HCEC 1CT (cell line): Measurements from ENCODE around the gene TFDP2.
A peak's percentile ranks its signal among the peaks of the same experiment; 100 is the strongest.
"Not testable (repeated sequence)": the region's sequence is repeated elsewhere in the genome, so short reads cannot be mapped to it uniquely, and the experiment has no call there.

Experiments used
- DNase-seq: peaks from one replicate; pipeline ENCODE4 v3.0.0-alpha.2; 2017

The TFDP2 gene

GRCh38 chr3:141915016-141915415, 234.3 kb downstream of the TFDP2 start:
- DNase-seq = no peak

- DNase-seq = no peak
Measured at GRCh38 chr3:141914311-141914710, 235.0 kb downstream of the TFDP2 start.

- peak; percentile 48 for DNase-seq
Measured at GRCh38 chr3:141913150-141913811, 236.1 kb downstream of the TFDP2 start.

- DNase-seq = not testable (repeated sequence)
Measured at GRCh38 chr3:141909986-141910385, 239.4 kb downstream of the TFDP2 start.

GRCh38 chr3:141909408-141909807, 239.9 kb downstream of the TFDP2 start:
- no peak for DNase-seq

GRCh38 chr3:141905129-141905528, 244.2 kb downstream of the TFDP2 start:
- DNase-seq = no peak

- DNase-seq = no peak
Measured at GRCh38 chr3:141904203-141904602, 245.1 kb downstream of the TFDP2 start.

GRCh38 chr3:141901914-141902313, 247.4 kb downstream of the TFDP2 start:
- DNase-seq = no peak

GRCh38 chr3:141900343-141900742, 249.0 kb downstream of the TFDP2 start:
- DNase-seq = no peak

GRCh38 chr3:141898908-141899307, 250.4 kb downstream of the TFDP2 start:
- DNase-seq = no peak

- no peak for DNase-seq
Measured at GRCh38 chr3:141895731-141896130, 253.6 kb downstream of the TFDP2 start.

GRCh38 chr3:141894524-141895176, 254.7 kb downstream of the TFDP2 start:
- DNase-seq = peak; percentile 84
